PFSK-1 (cell line): ENCODE measurements around the gene KLHDC7B.

Source experiments
- REST ChIP-seq, 2 experiments: IDR thresholded peaks; 2 replicates each; pipeline versions ENCODE4 v1.6.1 to v1.8.0; 2011 to 2012; ENCODE audit warnings: low read depth in 2 of 2, low read length in 2 of 2, control low read depth in 1 of 2, inconsistent platforms in 1 of 2, mild to moderate bottlenecking in 1 of 2, moderate library complexity in 1 of 2; ENCODE audit not compliant: insufficient read depth in 1 of 2
- SIN3A ChIP-seq: IDR thresholded peaks from 2 replicates; pipeline ENCODE4 v1.6.1; 2012; ENCODE audit warnings: mild to moderate bottlenecking, low read length, moderate library complexity, borderline replicate concordance; ENCODE audit not compliant: insufficient read depth

DNA sequence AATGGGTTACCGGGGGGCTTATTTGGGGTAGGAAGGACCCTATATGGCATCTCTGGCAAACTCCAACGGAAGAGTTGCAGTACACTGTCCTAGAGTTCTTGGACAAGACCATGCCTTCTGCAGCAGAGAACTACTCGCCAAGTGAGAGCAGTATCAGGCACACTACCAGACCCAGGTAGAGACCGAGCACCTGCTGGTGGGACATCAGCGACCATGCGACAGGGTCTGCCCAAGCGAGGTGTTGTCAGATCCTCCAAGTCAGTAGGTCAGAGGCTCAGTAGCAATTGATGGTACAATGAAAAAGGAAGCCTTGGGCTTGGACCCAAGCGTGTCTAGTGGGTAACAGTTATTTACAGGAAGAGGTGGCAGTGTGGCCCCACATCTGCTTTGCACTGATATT lies 40.1 kb downstream of the KLHDC7B start:
- TF ChIP-seq SIN3A (no peak), REST (IDR thresholded peaks at IDR 0.05; ENCODE audit: insufficient read depth in 1 of 2, low read depth in 2 of 2, low read length in 2 of 2) (no peak)
